ENCODE data around the gene PHRF1. TPM values are rescaled to one million over a fixed set of nuclear protein-coding genes. Genes with fewer than 3 reads are reported as not detected.

The PHRF1 gene
- total RNA-seq, 6 donors from 2014 or later, result 25.7 to 93.2 (median 37.9) TPM

- H3K9me3 ChIP-seq, result no peaks in the 10 kb centered on the region
- TF ChIP-seq POLR2AphosphoS5 (IDR thresholded peaks at IDR 0.05) (no peak), POLR2A (IDR thresholded peaks at IDR 0.05) (no peak), CTCF (IDR thresholded peaks at IDR 0.05) (no peak), EP300 (IDR thresholded peaks at IDR 0.05) (no peak)
- H3K36me3 ChIP-seq, result no peaks in the 10 kb centered on the region
- peaks cover 1 to 22% (median 12%) of the 10 kb centered on the region in 4 donors for H3K27me3 ChIP-seq
- H3K4me3 ChIP-seq, result no peak overlapping the region
- ATAC-seq (ENCODE audit: low FRiP score in 2 of 2), result no peak
- no peak overlapping the region for H3K27ac ChIP-seq
- peak in 1 of 2 donors; percentile 82 for DNase-seq
- WGBS, 2 donors, result 90 to 100% methylated on average over 5 to 16 of the region's 24 CpGs
- H3K4me1 ChIP-seq, result peaks cover 33 to 54% (median 47%) of the 10 kb centered on the region in 4 donors
These were observed 18.7 kb upstream of the PHRF1 start for GRCh38 chr11:557328-558132.

GRCh38 chr11:558503-558902 lies 17.8 kb upstream of the PHRF1 start:
- H3K36me3 ChIP-seq, result peaks cover 0 to 8% (median 0%) of the 10 kb centered on the region in 4 donors
- whole genome bisulfite sequencing, 2 donors, result 80 to 88% methylated on average over 7 to 11 of the region's 20 CpGs
- H3K4me1 ChIP-seq, result peaks cover 35 to 63% (median 55%) of the 10 kb centered on the region in 4 donors
- no peak overlapping the region for H3K27ac ChIP-seq
- TF ChIP-seq EP300 (IDR thresholded peaks at IDR 0.05), result no peak
- TF ChIP-seq POLR2AphosphoS5 (IDR thresholded peaks at IDR 0.05), result no peak
- TF ChIP-seq CTCF (IDR thresholded peaks at IDR 0.05), result no peak
- TF ChIP-seq POLR2A (IDR thresholded peaks at IDR 0.05), result no peak
- ATAC-seq (ENCODE audit: low FRiP score in 2 of 2) (no peak), DNase-seq (peak in 1 of 2 donors; percentile 82)
- H3K4me3 ChIP-seq, result no peak overlapping the region
- H3K9me3 ChIP-seq, result no peaks in the 10 kb centered on the region
- peaks cover 1 to 22% (median 12%) of the 10 kb centered on the region in 4 donors for H3K27me3 ChIP-seq

DNA sequence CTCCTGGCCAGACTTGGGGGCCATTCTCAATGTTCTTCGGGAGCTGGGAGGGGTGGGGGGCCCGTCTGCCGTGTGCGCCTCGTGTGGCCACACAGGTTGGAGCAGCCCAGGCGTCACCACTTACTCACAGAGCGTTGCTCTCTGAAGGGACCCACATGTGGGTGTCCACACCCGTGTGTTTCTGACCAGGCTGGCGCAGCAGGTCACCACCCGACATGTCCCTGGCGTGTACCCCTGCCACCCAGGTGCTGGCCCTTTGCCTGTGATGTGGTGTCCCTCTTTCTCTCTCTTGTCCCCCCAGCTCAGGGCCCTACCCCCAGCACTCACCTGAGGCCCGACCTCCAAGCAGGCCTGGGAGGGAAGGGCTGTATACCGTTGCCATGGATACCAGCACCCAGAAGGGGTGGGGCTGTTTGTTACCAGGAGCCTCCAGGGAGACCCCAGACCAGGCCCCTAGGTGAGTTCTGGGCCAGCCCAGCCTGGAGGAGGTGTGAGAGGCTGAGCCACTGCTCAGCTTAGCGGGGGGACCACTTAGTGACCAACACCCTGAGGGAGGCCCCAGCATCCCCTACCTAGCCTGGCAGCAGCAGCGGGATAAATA lies 17.1 kb upstream of the PHRF1 start:
- H3K27ac ChIP-seq, result peak overlapping the region in 2 of 4 donors; percentile 92
- no peak for ATAC-seq (ENCODE audit: low FRiP score in 2 of 2)

GRCh38 chr11:559712-560304 lies 16.5 kb upstream of the PHRF1 start:
- ATAC-seq (ENCODE audit: low FRiP score in 2 of 2), result no peak
- WGBS, 2 donors, result 70 to 77% methylated on average over 16 to 18 of the region's 18 CpGs

More for the DNA sequence above, 17.1 kb upstream of the PHRF1 start:
- H3K9me3 ChIP-seq, result no peaks in the 10 kb centered on the region
- DNase-seq, result no peak
- 92 to 98% methylated on average over 5 to 14 of the region's 15 CpGs for WGBS, 2 donors
- H3K27me3 ChIP-seq, result peaks cover 1 to 21% (median 12%) of the 10 kb centered on the region in 4 donors
- peaks cover 37 to 67% (median 56%) of the 10 kb centered on the region in 4 donors for H3K4me1 ChIP-seq
- no peak overlapping the region for H3K4me3 ChIP-seq
- peaks cover 0 to 14% (median 0%) of the 10 kb centered on the region in 4 donors for H3K36me3 ChIP-seq
- no peak for TF ChIP-seq POLR2A (IDR thresholded peaks at IDR 0.05)
- no peak for TF ChIP-seq EP300 (IDR thresholded peaks at IDR 0.05)
- no peak for TF ChIP-seq POLR2AphosphoS5 (IDR thresholded peaks at IDR 0.05)
- TF ChIP-seq CTCF (IDR thresholded peaks at IDR 0.05), result no peak

More at GRCh38 chr11:559712-560304, 16.5 kb upstream of the PHRF1 start:
- Histone ChIP-seq H3K36me3 (peaks cover 0 to 14% (median 0%) of the 10 kb centered on the region in 4 donors), H3K9me3 (no peaks in the 10 kb centered on the region), H3K4me1 (peaks cover 33 to 64% (median 50%) of the 10 kb centered on the region in 4 donors), H3K4me3 (peak overlapping the region; percentile 71 to 100 (median 95)), H3K27me3 (peaks cover 1 to 15% (median 11%) of the 10 kb centered on the region in 4 donors), H3K27ac (peak overlapping the region; percentile 86 to 92 (median 90))
- TF ChIP-seq POLR2AphosphoS5 (IDR thresholded peaks at IDR 0.05) (no peak), CTCF (IDR thresholded peaks at IDR 0.05) (no peak), POLR2A (IDR thresholded peaks at IDR 0.05) (no peak), EP300 (IDR thresholded peaks at IDR 0.05) (no peak)
- peak; percentile 59 to 64 for DNase-seq

Measured in upper lobe of left lung (tissue), 6 donors.